Retinal pigment epithelial cell (primary cell): Measurements from ENCODE around the gene CTNNBL1.

ENCODE experiments used
- DNase-seq: peaks from one replicate; pipeline ENCODE4 v3.0.0-alpha.2; 2010; ENCODE audit warnings: low read depth
- H3K4me3 ChIP-seq: 2 replicates; pipeline ENCODE4 v1.5.1; 2011; ENCODE audit warnings: mild to moderate bottlenecking, low read length, control low read depth, moderate library complexity
- CTCF ChIP-seq: conservative IDR thresholded peaks from 2 replicates; pipeline ENCODE4 v1.5.1; 2011; ENCODE audit warnings: low read depth, low read length, control low read depth, inconsistent platforms

The CTNNBL1 gene

GRCh38 chr20:37669062-37669772, 24.6 kb upstream of the CTNNBL1 start:
- TF ChIP-seq CTCF, result no peak
- DNase-seq, result no peak
- H3K4me3 ChIP-seq, result no peak overlapping the region

GRCh38 chr20:37669773-37670236, 24.0 kb upstream of the CTNNBL1 start:
- no peak for DNase-seq
- no peak overlapping the region for H3K4me3 ChIP-seq
- no peak for TF ChIP-seq CTCF

GRCh38 chr20:37670351-37670791, 23.5 kb upstream of the CTNNBL1 start:
- DNase-seq, result no peak
- no peak overlapping the region for H3K4me3 ChIP-seq
- TF ChIP-seq CTCF, result no peak

GRCh38 chr20:37672143-37672542, 21.7 kb upstream of the CTNNBL1 start:
- DNase-seq, result no peak
- no peak overlapping the region for H3K4me3 ChIP-seq
- no peak for TF ChIP-seq CTCF

GRCh38 chr20:37673444-37673843, 20.4 kb upstream of the CTNNBL1 start:
- DNase-seq, result no peak
- no peak overlapping the region for H3K4me3 ChIP-seq
- TF ChIP-seq CTCF, result no peak

GRCh38 chr20:37676440-37676839, 17.4 kb upstream of the CTNNBL1 start:
- no peak for TF ChIP-seq CTCF
- DNase-seq, result no peak
- no peak overlapping the region for H3K4me3 ChIP-seq
